NCI-H460 (cell line): Measurements from ENCODE around the gene CBX2. TPM values are rescaled to one million over a fixed set of nuclear protein-coding genes. Genes with fewer than 3 reads are reported as not detected.
"Not testable (repeated sequence)": the region's sequence is repeated elsewhere in the genome, so short reads cannot be mapped to it uniquely, and the experiment has no call there.

Source experiments
- DNase-seq: peaks from one replicate; pipeline ENCODE4 v3.0.0-alpha.2; 2016; ENCODE audit warnings: low read depth; ENCODE audit errors: extremely low read depth
- total RNA-seq: library from RNA; depleted of rRNA; stranded (reverse); fragments of >200 nt; shearing (Covaris generic); gene quantifications from 2 replicates; pipeline ENCODE4 v1.2.3, GENCODE V29; 2014

Gene CBX2
- total RNA-seq, 1 experiment from 2014 or later: 23.7 TPM

- no peak for DNase-seq
Measured at GRCh38 chr17:79742589-79742918, 35.4 kb upstream of the CBX2 start.

DNA sequence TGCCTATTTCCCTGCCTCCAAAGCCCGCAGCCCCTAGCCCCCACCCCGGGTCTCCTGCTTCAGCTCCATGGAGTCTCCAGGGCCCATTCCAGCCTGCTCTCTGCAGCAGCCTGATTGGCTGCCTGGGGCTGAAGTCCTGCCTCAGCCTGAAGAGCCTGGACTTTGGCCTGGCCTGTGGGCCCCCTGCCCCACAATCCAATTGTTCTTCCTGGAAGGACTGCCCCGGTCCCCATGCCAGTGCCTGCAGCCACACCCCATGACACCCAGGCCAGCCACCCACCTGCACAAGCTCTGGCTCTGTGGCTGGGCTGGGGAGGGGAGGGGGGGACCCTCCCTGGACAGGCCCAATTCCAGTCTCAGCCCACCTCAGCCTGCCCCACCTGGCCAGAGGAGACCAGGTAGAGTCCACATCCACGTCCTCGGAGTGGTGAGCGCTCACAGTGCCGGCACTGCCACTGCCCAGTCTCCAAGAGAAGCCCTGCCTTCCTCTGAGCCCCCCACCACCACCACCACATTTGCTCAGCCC, 34.9 kb upstream of the CBX2 start:
- no peak for DNase-seq

DNA sequence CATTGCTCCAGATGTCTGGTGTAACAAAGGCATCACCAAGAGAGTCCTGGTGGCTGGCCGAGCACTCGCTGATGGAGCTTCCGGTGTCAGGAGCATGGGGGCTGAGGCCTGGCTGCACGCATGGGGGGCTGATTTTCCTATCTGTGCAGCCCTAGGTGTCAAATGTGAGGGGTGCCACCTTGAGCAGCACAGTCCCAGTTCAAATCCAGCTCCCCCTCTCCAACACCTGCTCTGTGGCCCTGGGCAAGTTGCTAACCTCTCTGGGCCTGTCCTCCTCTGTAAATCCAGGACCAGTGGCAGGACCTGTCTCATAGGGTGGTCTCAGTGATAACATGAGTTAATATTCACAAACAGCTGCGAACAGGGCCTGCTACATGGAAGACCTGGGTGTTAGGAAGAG, 34.3 kb upstream of the CBX2 start:
- no peak for DNase-seq

DNA sequence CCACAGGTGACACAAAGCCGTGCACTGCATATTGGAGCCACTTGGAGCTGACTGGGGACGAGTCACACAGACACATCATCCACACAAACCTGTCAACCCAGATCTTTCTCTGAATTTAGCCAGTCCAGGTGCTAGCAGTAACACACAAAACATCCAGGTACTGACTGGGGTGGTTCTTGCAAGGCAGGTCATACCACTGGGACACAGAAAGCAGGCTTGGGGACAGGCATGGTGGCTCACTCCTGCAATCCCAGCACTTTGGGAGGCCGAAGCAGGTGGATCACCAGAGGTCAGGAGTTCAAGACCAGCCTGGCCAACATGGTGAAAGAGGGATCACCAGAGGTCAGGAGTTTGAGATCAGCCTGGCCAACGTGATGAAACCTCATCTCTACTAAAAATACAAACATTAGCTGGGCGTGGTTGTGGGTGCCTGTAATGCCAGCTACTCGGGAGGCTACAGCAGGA, 32.3 kb upstream of the CBX2 start:
- no peak for DNase-seq

DNA sequence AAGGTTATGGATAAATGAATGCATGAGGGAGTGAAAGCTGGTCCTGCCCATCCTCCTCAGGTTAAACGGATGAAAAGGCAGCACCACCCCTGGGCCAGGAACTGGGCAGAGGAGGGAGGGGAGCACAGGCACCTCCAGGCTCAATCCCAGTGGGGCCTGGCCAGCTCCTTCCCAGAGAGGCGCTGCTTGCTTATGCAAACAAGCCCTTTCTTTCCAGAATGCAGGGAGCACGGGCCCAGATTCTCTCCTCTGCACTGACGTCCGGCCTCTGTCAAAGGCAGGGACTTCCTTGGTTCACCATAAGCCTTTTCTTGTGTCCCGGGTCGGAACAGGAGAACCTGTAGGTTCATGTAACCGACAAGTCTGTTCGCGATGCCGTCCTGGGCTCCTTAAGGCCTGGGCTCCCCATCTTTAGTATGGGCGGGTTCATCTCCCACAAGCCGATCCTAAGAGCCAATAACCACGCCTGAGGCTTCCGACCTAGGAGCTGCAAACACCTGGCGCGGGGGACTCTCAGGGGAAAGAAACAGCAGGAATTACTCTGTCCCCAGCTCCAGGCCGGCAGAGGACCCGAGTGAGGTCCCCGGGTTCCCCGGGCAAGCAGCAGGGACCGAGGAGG, 30.9 kb upstream of the CBX2 start:
- DNase-seq: no peak

DNA sequence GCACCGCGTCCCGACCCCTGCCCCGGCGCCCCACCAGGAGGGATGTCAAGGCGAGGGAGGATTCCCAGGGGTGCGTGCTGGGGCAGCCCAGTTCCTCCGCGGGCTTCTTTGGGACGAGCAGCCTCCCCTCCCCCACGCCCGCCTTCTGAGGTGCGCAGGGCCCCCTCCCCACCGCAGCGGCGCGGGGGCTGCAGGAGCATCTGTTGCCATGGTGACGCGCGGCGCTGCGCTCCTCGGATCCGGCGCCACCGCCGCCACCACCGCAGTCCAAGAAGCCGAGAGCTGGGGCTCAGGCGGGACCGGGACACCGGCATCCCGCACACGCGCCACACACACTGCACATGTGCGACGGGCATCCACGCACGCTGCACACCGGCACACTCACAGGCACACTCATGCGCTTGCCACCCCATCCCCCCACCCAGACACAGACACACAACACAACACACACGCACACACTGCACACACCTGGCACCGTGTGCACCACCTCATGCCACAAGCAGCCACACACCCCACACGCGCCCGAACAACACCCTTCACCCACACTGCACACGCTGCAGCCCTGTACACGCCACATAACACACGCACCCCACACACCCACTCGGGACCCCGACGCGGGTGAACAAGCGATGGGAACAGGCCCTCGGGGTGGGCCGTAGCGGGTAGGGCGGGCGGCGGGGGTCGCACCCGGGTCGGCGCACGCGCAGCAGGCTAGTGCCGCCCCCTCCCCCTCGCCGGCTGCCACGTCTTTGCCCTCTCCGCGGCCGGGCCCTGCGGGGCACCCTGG, 30.2 kb upstream of the CBX2 start:
- DNase-seq: no peak

- DNase-seq: no peak
Measured at GRCh38 chr17:79748295-79749099, 29.5 kb upstream of the CBX2 start.

DNA sequence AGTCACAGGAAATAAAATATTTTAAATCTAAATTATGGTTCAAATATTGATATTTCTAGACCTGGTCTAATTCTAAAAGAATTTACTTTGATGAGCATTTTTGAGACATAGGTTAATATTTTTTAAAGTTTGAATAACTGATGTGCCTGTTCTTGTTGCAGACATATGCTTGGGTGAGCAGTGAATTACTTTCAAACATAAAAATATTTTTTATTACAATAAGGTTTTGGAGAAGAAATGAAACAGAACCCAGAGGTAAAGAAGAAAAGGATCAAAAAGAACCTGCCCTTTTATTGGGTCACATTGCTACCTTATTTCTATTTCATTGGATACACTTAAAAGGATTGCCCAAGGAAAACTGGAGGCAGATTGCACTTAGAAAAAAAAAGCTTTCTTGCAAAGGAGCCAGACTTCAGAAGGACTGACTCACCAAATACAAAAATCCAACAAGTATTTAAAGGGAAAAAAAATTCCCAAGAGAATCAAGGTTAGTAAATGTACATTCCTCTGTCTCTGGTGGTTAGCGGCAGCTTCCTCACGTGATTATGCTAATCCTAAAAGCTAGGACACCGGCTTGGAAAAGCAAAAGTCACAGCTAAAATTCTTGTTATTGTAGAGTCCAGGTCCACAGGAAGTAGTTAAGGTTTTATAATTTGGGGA, 28.7 kb upstream of the CBX2 start:
- DNase-seq: no peak

DNA sequence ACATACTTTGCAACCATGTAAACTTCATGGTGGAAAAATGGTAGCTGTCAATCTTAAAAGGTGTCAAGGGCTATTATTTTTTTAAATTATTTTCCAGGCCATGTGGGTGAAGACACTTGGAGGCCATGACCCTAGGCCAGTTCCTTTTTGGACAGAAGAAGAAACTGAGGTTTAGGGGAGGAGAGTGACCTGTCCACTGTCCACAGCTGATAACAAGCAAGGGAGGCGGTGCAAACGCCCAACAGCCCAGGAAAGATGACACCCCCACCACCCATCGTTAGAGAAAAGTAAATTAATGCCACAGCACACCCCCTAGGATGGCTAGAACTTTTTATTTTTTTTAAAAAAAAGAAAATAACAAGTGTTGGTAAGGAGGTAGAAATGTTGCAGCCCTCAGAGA, 28.0 kb upstream of the CBX2 start:
- no peak for DNase-seq

- no peak for DNase-seq
Measured at GRCh38 chr17:79750650-79751545, 27.1 kb upstream of the CBX2 start.

GRCh38 chr17:79752175-79752574, 25.8 kb upstream of the CBX2 start:
- DNase-seq: no peak

DNA sequence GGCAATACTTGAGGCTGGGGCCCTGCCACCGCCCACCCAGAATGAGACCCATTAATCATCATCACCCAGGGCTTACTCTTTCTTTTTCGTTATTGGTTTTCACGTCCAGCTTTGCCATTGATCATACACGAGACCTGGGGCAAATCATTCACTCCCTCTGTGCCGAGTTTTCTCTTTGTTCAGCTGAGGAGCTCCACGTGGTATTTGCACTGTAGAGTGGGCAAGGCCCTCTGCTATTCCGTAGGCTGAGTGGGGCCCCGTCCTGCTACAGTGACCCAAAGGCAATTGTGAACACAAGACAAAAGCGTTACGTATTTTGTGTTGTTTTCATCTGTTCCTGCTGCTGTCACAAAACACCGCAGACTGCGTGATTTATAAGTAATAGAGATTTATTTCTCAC, 23.6 kb upstream of the CBX2 start:
- DNase-seq: no peak

GRCh38 chr17:79754903-79755302, 23.0 kb upstream of the CBX2 start:
- DNase-seq: not testable (repeated sequence)

DNA sequence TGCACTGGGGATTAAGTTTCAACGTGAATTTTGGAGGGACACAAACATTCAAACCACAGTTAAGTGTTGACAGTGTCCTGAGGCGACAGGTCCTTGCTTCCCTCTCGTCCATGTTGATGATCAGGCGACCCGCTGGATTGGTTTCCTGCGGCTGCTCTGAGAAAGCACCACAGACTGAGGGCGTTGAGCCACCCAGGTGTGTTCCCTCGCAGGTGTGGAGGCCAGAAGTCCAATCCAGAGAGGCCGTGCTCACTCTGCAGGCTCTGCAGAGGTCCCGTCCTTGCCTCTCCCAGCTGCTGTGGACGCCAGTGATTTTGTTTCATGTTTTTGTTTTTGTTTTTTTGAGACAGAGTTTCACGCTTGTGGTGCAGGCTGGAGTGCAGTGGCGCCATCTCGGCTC, 22.4 kb upstream of the CBX2 start:
- no peak for DNase-seq

GRCh38 chr17:79757140-79757745, 20.7 kb upstream of the CBX2 start:
- no peak for DNase-seq

DNA sequence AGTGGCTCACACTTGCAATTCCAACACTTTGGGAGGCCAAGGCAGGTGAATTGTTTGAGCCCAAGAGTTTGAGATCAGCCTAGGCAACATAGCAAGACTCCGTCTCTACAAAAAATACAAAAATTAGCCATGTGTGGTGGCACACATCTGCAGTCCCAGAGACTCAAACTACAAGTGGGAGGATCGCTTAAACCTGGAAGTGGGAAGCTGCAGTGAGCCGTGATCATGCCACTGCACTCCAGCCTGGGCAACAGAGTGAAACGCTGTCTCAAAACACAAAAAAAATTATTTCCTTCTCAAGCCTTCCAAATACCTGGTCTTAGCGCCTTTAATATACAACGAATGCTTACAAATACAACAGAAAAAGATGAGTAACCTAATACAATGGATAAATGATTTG, 19.7 kb upstream of the CBX2 start:
- DNase-seq: no peak

- no peak for DNase-seq
Measured at GRCh38 chr17:79760197-79760906, 17.6 kb upstream of the CBX2 start.

DNA sequence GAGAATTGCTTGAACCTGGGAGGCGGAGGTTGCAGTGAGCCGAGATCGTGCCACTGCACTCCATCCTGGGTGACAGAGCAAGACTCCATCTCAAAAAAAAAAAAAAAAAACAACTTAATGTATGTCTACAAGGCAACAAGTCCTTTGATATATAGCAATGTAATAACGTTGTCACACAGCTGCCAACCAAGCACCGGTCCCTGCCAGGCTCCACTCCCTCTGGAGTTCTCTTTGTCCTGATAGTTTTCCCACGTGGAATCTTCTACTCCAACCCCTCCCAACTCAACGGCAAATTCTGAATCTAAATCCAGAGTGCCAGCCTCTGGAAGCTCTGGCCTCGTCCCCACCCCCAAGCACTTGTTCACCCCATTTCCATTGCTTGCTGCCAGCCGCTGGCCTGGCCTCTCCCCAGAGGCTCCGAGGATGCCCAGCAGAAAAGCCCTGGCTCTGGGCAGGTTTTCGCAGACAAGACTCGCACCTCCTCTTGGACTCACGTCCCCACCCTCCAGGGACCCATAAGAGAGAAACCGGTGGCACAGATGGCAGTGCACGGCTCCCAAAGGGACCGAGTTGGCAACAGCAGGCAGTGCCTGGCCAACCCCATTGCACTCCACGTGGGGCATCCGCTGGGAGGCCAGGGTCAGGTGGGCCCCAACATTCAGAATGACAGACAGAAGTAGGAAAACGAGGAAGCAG, 15.9 kb upstream of the CBX2 start:
- DNase-seq: no peak
